OCI-LY3 (cell line): ENCODE results near the gene FGG.

Experiments
- H2AFZ ChIP-seq: fragments of 200-600, 300-600 bp; shearing (Covaris generic); 2 replicates; pipeline ENCODE4 v1.6.0; 2014; ENCODE audit warnings: antibody characterized with exemption, low read depth, low read length
- H3K27ac ChIP-seq: fragments of 200-600, 300-600 bp; sonication (generic); 2 replicates; pipeline ENCODE4 v1.5.1; 2014; ENCODE audit warnings: mild to moderate bottlenecking, low read length, moderate library complexity, mixed read lengths
- H3K27me3 ChIP-seq: fragments of 200-600, 300-600 bp; sonication (generic); 2 replicates; pipeline ENCODE4 v1.6.1; 2014; ENCODE audit warnings: low read depth, low read length, mixed read lengths
- H3K36me3 ChIP-seq: fragments of 200-600, 300-600 bp; sonication (generic); replicated peaks from 2 replicates; pipeline ENCODE3; 2014; ENCODE audit warnings: low read depth, low read length, mixed read lengths
- H3K4me1 ChIP-seq: fragments of 300-600, 200-600 bp; sonication (generic); 2 replicates; pipeline ENCODE4 v1.6.1; 2014; ENCODE audit warnings: low read length, mixed read lengths
- H3K4me2 ChIP-seq: fragments of 200-600, 300-600 bp; sonication (generic); 2 replicates; pipeline ENCODE4 v1.6.1; 2014; ENCODE audit warnings: low read length, mixed read lengths
- H3K4me3 ChIP-seq: fragments of 300-600, 200-600 bp; sonication (generic); 2 replicates; pipeline ENCODE4 v1.5.1; 2014; ENCODE audit warnings: antibody characterized with exemption, mild to moderate bottlenecking, low read length, moderate library complexity
- H3K79me2 ChIP-seq: fragments of 300-600, 200-600 bp; shearing (Covaris generic); 2 replicates; pipeline ENCODE4 v1.6.1; 2014; ENCODE audit warnings: mild to moderate bottlenecking, low read length, mixed read lengths
- H3K9ac ChIP-seq: fragments of 300-600, 200-600 bp; shearing (Covaris generic); 2 replicates; pipeline ENCODE4 v1.6.0; 2014; ENCODE audit warnings: mild to moderate bottlenecking, low read length, moderate library complexity
- H3K9me3 ChIP-seq: fragments of 200-600, 300-600 bp; shearing (Covaris generic); 2 replicates; pipeline ENCODE4 v1.6.1; 2014; ENCODE audit warnings: low read length, mixed read lengths; ENCODE audit not compliant: insufficient read depth
- H4K20me1 ChIP-seq: fragments of 200-600, 300-600 bp; sonication (generic); 2 replicates; pipeline ENCODE4 v1.6.1; 2016; ENCODE audit warnings: low read length, mixed read lengths; ENCODE audit not compliant: insufficient read depth
- EZH2phosphoT487 ChIP-seq: fragments of 200-600 bp; shearing (Covaris generic); IDR thresholded peaks from 2 replicates; pipeline ENCODE4 v1.6.1; 2018; ENCODE audit warnings: antibody characterized with exemption, mixed run types, low read depth
- TF ChIP-seq, protein P1 (sequence below): fragments of 200-600, 300-600 bp; sonication (generic); IDR thresholded peaks from 2 replicates; pipeline ENCODE4 v1.5.1; 2014; ENCODE audit warnings: antibody characterized with exemption, low read length, low read depth

The FGG gene

DNA sequence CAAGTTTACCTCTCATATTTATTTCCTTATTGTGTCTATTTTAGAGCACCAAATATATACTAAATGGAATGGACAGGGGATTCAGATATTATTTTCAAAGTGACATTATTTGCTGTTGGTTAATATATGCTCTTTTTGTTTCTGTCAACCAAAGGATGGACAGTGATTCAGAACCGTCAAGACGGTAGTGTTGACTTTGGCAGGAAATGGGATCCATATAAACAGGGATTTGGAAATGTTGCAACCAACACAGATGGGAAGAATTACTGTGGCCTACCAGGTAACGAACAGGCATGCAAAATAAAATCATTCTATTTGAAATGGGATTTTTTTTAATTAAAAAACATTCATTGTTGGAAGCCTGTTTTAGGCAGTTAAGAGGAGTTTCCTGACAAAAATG lies 43.4 kb downstream of the FGG start:
- Histone ChIP-seq H3K27me3 (0 out of 2 replicates have a peak, but pooled peaks cover 7% of the 10 kb centered on the region), H3K4me3 (no peak overlapping the region), H2AFZ (no peak overlapping the region), H3K4me1 (peaks cover 7% of the 10 kb centered on the region), H4K20me1 (no peaks in the 10 kb centered on the region), H3K9ac (no peak overlapping the region), H3K9me3 (no peaks in the 10 kb centered on the region), H3K4me2 (no peak overlapping the region), H3K36me3 (no peaks in the 10 kb centered on the region), H3K79me2 (no peaks in the 10 kb centered on the region), H3K27ac (no peak overlapping the region)
- TF ChIP-seq EZH2phosphoT487: no peak

DNA sequence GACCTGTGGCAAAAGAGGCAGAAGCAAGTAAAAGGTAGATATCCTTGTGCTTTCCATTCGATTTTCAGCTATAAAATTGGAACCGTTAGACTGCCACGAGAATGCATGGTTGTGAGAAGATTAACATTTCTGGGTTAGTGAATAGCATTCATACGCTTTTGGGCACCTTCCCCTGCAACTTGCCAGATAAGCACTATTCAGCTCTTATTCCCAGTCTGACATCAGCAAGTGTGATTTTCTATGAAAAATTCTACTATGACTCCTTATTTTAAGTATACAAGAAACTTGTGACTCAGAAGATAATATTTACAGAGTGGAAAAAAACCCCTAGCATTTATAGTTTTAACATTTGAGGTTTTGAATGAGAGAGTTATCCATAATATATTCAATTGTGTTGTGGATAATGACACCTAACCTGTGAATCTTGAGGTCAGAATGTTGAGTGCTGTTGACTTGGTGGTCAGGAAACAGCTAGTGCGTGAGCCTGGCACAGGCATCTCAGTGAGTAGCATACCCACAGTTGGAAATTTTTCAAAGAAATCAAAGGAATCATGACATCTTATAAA lies 45.7 kb downstream of the FGG start:
- H2AFZ ChIP-seq: no peak overlapping the region
- no peaks in the 10 kb centered on the region for H3K36me3 ChIP-seq
- H4K20me1 ChIP-seq: no peaks in the 10 kb centered on the region
- H3K9me3 ChIP-seq: no peaks in the 10 kb centered on the region
- TF ChIP-seq, protein P1, sequence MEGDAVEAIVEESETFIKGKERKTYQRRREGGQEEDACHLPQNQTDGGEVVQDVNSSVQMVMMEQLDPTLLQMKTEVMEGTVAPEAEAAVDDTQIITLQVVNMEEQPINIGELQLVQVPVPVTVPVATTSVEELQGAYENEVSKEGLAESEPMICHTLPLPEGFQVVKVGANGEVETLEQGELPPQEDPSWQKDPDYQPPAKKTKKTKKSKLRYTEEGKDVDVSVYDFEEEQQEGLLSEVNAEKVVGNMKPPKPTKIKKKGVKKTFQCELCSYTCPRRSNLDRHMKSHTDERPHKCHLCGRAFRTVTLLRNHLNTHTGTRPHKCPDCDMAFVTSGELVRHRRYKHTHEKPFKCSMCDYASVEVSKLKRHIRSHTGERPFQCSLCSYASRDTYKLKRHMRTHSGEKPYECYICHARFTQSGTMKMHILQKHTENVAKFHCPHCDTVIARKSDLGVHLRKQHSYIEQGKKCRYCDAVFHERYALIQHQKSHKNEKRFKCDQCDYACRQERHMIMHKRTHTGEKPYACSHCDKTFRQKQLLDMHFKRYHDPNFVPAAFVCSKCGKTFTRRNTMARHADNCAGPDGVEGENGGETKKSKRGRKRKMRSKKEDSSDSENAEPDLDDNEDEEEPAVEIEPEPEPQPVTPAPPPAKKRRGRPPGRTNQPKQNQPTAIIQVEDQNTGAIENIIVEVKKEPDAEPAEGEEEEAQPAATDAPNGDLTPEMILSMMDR: no peak
- no peak for TF ChIP-seq EZH2phosphoT487
- H3K4me3 ChIP-seq: no peak overlapping the region
- H3K79me2 ChIP-seq: no peaks in the 10 kb centered on the region
- H3K27me3 ChIP-seq: no peaks in the 10 kb centered on the region
- no peak overlapping the region for H3K9ac ChIP-seq
- no peaks in the 10 kb centered on the region for H3K4me1 ChIP-seq
- H3K4me2 ChIP-seq: no peak overlapping the region
- H3K27ac ChIP-seq: no peak overlapping the region

DNA sequence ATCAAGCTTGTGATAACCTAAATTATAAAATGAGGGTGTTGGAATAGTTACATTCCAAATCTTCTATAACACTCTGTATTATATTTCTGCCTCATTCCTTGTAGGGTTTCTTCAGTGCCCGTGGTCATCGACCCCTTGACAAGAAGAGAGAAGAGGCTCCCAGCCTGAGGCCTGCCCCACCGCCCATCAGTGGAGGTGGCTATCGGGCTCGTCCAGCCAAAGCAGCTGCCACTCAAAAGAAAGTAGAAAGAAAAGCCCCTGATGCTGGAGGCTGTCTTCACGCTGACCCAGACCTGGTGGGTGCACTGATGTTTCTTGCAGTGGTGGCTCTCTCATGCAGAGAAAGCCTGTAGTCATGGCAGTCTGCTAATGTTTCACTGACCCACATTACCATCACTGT lies 46.8 kb downstream of the FGG start:
- no peak overlapping the region for H3K27ac ChIP-seq
- H3K4me3 ChIP-seq: no peak overlapping the region
- no peak overlapping the region for H3K4me2 ChIP-seq
- H3K36me3 ChIP-seq: no peaks in the 10 kb centered on the region
- no peaks in the 10 kb centered on the region for H3K9me3 ChIP-seq
- H3K4me1 ChIP-seq: no peaks in the 10 kb centered on the region
- no peaks in the 10 kb centered on the region for H3K27me3 ChIP-seq
- no peaks in the 10 kb centered on the region for H3K79me2 ChIP-seq
- no peaks in the 10 kb centered on the region for H4K20me1 ChIP-seq
- no peak for TF ChIP-seq EZH2phosphoT487
- TF ChIP-seq, protein P1: no peak
- no peak overlapping the region for H2AFZ ChIP-seq
- no peak overlapping the region for H3K9ac ChIP-seq

DNA sequence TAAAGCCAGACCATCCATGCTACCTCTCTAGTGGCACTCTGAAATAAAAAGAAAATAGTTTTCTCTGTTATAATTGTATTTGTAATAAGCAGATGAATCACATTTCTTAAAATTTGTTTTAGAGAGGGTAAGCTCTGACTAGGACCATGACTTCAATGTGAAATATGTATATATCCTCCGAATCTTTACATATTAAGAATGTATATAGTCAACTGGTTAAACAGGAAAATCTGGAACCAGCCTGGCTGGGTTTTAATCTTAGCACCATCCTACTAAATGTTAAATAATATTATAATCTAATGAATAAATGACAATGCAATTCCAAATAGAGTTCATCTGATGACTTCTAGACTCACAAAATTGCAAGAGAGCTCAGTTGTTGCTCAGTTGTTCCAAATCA lies 48.1 kb downstream of the FGG start:
- no peaks in the 10 kb centered on the region for H3K36me3 ChIP-seq
- no peaks in the 10 kb centered on the region for H3K27me3 ChIP-seq
- H3K9me3 ChIP-seq: no peaks in the 10 kb centered on the region
- H3K4me1 ChIP-seq: peaks cover 4% of the 10 kb centered on the region; the same call in 1 of the 2 replicates
- H3K27ac ChIP-seq: no peak overlapping the region
- TF ChIP-seq, protein P1: no peak
- no peak for TF ChIP-seq EZH2phosphoT487
- H3K4me3 ChIP-seq: no peak overlapping the region
- no peaks in the 10 kb centered on the region for H3K79me2 ChIP-seq
- no peak overlapping the region for H3K9ac ChIP-seq
- no peaks in the 10 kb centered on the region for H4K20me1 ChIP-seq
- H2AFZ ChIP-seq: no peak overlapping the region
- no peak overlapping the region for H3K4me2 ChIP-seq
